AG10803 (cell line): ENCODE results near the gene C9orf50.

Experiments used
- DNase-seq: peaks from one replicate; pipeline ENCODE4 v3.0.0; 2010; ENCODE audit warnings: low read depth
- H3K4me3 ChIP-seq: 2 replicates; pipeline ENCODE4 v1.5.1; 2011; ENCODE audit warnings: mild to moderate bottlenecking, low read length, control low read depth
- CTCF ChIP-seq: conservative IDR thresholded peaks from 2 replicates; pipeline ENCODE4 v1.5.1; 2011; ENCODE audit warnings: mild to moderate bottlenecking, low read length, control low read depth, inconsistent platforms

C9orf50 gene

GRCh38 chr9:129585352-129585751 lies 35.5 kb downstream of the C9orf50 start:
- no peak overlapping the region for H3K4me3 ChIP-seq
- no peak for TF ChIP-seq CTCF
- no peak for DNase-seq

- DNase-seq, result peak; percentile 84
- no peak for TF ChIP-seq CTCF
- no peak overlapping the region for H3K4me3 ChIP-seq
These were observed 36.8 kb downstream of the C9orf50 start for GRCh38 chr9:129584136-129584535.

- DNase-seq, result peak; percentile 51
- TF ChIP-seq CTCF, result no peak
- no peak overlapping the region for H3K4me3 ChIP-seq
These were observed 37.4 kb downstream of the C9orf50 start for GRCh38 chr9:129583308-129584038.

GRCh38 chr9:129582855-129583254 lies 38.0 kb downstream of the C9orf50 start:
- DNase-seq, result no peak
- H3K4me3 ChIP-seq, result no peak overlapping the region
- no peak for TF ChIP-seq CTCF

GRCh38 chr9:129581505-129582189 lies 39.3 kb downstream of the C9orf50 start:
- TF ChIP-seq CTCF, result no peak
- no peak overlapping the region for H3K4me3 ChIP-seq
- no peak for DNase-seq

GRCh38 chr9:129580211-129580915 lies 40.5 kb downstream of the C9orf50 start:
- no peak for DNase-seq
- H3K4me3 ChIP-seq, result no peak overlapping the region
- TF ChIP-seq CTCF, result no peak
